Measurements from ENCODE around the gene CHST2. TPM values are rescaled to one million over a fixed set of nuclear protein-coding genes. Genes with fewer than 3 reads are reported as not detected.

Gene CHST2
- total RNA-seq, 1 experiment from 2014 or later = 1.7 TPM

GRCh38 chr3:143124601-143125520 is 5.3 kb downstream of the CHST2 start:
- H2AFZ ChIP-seq (ENCODE audit: low read depth, low read length, poor library complexity, severe bottlenecking) = no peak overlapping the region
- ChIA-PET CTCF (no interaction called here), RAD21 (ENCODE audit: low non-redundant PET in 1 of 2, low total read pairs in 2 of 2, uncharacterized antibody in 2 of 2, unreplicated experiment in 2 of 2) (no interaction called here), POLR2A (no interaction called here)
- no peaks in the 10 kb centered on the region for H3K36me3 ChIP-seq (ENCODE audit: control insufficient read depth in 1 of 2, insufficient read depth in 2 of 2, low read length in 2 of 2)
- H4K20me1 ChIP-seq (ENCODE audit: insufficient read depth) = no peaks in the 10 kb centered on the region
- TF ChIP-seq TCF7L2 (IDR thresholded peaks at IDR 0.05; ENCODE audit: borderline replicate concordance, extremely low read depth, insufficient read depth, insufficient read length) = no peak
- no peak for TF ChIP-seq EZH2phosphoT487 (IDR thresholded peaks at IDR 0.05; ENCODE audit: borderline replicate concordance)
- TF ChIP-seq REST (IDR thresholded peaks at IDR 0.05; ENCODE audit: low read depth) = no peak
- TF ChIP-seq SP1 (IDR thresholded peaks at IDR 0.05; ENCODE audit: low read depth) = no peak
- no peak for TF ChIP-seq ELF1 (IDR thresholded peaks at IDR 0.05; ENCODE audit: borderline replicate concordance, low read depth)
- intact Hi-C loops (cut with micrococcal nuclease) = no loop called here
- H3K79me2 ChIP-seq (ENCODE audit: insufficient read depth, low read length) = no peaks in the 10 kb centered on the region
- H3K9me2 ChIP-seq (ENCODE audit: insufficient read depth) = no peaks in the 10 kb centered on the region
- no peak overlapping the region for H3K4me2 ChIP-seq (ENCODE audit: low read length)
- no peak overlapping the region for H3K9ac ChIP-seq (ENCODE audit: low read length)
- DNase-seq (ENCODE audit: low read depth, low spot score) = no peak
- no TSS peak for BruUV-seq (replicated peaks)
- H3K27me3 ChIP-seq (ENCODE audit: insufficient read depth, low read length) = peaks cover 3% of the 10 kb centered on the region
- no peak for ATAC-seq
- no peak overlapping the region for H3K4me3 ChIP-seq (replicated peaks in 1 of 2; ENCODE audit: low read depth in 1 of 2, low read length in 2 of 2)
- no peak overlapping the region for H3K27ac ChIP-seq (ENCODE audit: low read depth, low read length)
- no peaks in the 10 kb centered on the region for H3K9me3 ChIP-seq (ENCODE audit: control insufficient read depth in 1 of 2, insufficient read depth in 1 of 2, low read depth in 1 of 2, low read length in 2 of 2)
- no peaks in the 10 kb centered on the region for H3K4me1 ChIP-seq (ENCODE audit: control insufficient read depth in 1 of 2, insufficient read depth in 2 of 2, low read length in 2 of 2)
